ENCODE results near the gene DOLPP1.

The DOLPP1 gene

DNA sequence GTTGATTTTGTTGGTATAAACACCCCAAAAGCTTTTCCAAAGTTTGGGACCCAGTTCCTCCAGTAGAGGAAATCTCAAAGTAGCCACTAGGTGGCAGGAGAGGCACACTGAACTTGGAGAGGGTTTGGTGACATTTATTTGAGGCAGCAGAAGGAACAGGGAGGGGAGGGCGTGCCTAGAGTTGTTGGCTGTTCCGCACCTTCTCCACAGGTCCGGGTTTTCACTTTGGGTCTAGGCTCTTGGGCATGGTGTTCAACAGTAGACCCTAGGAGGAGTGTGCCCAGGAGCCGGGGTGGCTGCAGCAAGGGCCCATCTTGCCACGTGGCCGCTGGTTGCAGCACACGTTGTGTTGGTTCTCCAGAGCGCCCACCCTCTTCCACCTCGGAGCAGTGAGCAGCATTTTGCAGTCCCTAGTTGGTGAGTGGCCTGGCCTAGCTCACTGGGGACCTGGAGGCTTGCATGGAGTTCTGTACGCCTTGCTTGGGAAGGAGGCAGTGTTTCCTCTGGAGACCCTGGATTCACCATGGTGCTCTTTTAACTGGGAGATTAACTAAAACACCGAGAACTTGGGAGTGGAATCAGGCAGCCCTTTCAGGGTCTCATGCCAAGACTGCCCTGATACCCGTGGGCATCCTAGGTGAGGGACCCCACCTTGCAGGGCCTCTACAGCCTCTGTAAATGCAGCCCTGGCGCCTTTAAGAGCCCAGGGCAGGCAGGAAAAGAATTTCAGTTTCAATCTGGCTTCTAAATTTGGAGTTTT, 58.5 kb downstream of the DOLPP1 start:
- peak; percentile 61 for DNase-seq (ENCODE audit: low read depth, low spot score)
- H3K27ac ChIP-seq, result peak overlapping the region; percentile 100
- peaks cover 29% of the 10 kb centered on the region for H3K36me3 ChIP-seq (ENCODE audit: insufficient read depth, low read length)
- TF ChIP-seq POLR2AphosphoS5 (IDR thresholded peaks at IDR 0.05; ENCODE audit: borderline replicate concordance, low read depth, low read length), result peak; percentile 13; the same call in 1 of the 2 replicates
- no peak for TF ChIP-seq EZH2 (IDR thresholded peaks at IDR 0.05)
- no peaks in the 10 kb centered on the region for H3K9me3 ChIP-seq (ENCODE audit: low read depth, low read length)
- peak overlapping the region; percentile 74 for H3K4me3 ChIP-seq
- H3K9ac ChIP-seq (ENCODE audit: insufficient read length), result peak overlapping the region; percentile 76

DNA sequence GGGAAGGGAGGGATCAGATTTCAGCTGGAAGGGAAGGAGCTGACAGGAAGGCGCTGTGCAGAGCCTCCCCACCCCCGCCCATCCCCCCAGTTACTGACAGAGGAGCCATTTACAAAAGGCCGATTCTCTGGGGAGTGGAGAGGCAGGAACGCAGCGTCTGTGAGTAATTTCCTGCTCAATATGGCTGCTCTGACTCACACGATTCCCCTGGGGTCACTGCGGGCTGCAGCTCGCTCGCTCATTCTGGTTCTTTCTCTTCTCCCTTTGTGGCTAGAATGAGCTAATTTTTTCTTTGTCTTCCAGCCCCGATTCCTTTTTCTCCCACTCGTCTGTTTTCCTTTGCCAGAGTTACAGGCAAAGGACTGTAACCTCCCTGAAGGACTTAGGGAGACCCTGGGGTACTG, 59.1 kb downstream of the DOLPP1 start:
- Histone ChIP-seq H3K9ac (ENCODE audit: insufficient read length) (peak overlapping the region; percentile 96), H3K27ac (peak overlapping the region; percentile 100), H3K9me3 (ENCODE audit: low read depth, low read length) (no peaks in the 10 kb centered on the region), H3K36me3 (ENCODE audit: insufficient read depth, low read length) (peaks cover 29% of the 10 kb centered on the region), H3K4me3 (peak overlapping the region; percentile 74)
- peak; percentile 99 for DNase-seq (ENCODE audit: low read depth, low spot score)
- TF ChIP-seq POLR2AphosphoS5 (IDR thresholded peaks at IDR 0.05; ENCODE audit: borderline replicate concordance, low read depth, low read length) (peak; percentile 82), FOXP2 (optimal IDR thresholded peaks at IDR 0.05; ENCODE audit: control extremely low read depth, extremely low read length, insufficient read depth) (peak; percentile 41), EZH2 (IDR thresholded peaks at IDR 0.05) (no peak)
